Measurements from ENCODE around the gene NOS1AP.
A peak's percentile ranks its signal among the peaks of the same experiment; 100 is the strongest.

The NOS1AP gene

DNA sequence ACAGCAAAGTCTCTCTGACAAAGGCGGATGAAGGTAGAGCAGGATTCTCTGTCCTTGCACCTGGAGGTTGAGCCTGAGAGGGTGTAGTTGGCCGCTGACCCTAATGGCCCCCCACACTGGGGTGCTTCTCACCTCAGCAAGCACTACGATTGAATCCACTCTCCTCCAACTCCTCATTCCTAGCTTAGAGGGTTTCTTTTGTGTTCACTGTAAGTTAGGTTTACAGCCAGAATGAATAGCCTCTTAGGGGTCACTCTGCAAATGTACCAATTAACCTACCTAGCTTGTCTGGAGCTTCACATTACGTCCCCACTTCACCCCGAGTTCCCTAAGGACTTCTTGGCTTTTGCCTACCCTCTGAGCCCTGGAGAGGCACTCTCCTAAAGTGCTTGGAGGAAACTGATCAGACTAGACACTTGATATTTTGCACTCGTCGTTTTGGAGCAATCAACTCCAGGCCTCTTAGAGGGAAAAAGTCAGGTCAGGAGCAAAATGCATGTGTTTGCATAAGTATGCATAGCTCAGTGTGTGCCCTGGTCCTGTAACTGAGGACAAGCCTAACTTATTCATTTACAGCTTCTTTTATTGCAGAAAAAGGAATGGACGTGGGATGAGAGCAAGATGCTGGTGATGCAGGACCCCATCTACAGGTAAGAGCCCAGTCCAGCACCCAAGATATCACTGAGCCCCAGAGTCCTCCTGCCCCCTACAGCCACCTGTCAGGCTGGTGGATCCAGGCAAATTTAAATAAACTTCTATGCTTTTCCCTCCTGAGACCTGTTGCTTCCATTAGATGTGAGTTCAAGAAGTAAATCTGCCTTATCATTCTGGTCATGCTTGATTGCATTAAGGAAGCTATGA, 230.8 kb downstream of the NOS1AP start:
- DNase-seq (ENCODE audit: low spot score), result no peak

DNA sequence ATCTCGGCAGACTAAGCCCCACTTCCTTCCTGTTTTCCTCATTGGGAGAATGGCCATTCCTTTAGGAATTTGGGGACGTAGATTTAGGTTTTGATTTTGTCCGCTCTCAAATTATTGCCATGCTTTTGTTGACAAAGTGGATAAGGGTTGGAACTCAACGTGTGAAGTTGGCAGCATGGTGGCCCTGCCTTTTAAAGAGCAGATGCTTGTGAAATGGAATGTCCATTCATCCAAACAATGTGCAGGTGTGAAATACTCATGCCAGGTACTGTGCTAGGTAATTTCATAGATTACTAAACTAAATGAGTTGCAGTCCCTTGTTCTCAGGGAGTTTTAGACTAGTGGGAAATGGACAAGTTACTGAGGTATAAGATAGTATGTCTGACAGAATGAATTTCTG, 232.2 kb downstream of the NOS1AP start:
- DNase-seq (ENCODE audit: low spot score), result no peak

DNA sequence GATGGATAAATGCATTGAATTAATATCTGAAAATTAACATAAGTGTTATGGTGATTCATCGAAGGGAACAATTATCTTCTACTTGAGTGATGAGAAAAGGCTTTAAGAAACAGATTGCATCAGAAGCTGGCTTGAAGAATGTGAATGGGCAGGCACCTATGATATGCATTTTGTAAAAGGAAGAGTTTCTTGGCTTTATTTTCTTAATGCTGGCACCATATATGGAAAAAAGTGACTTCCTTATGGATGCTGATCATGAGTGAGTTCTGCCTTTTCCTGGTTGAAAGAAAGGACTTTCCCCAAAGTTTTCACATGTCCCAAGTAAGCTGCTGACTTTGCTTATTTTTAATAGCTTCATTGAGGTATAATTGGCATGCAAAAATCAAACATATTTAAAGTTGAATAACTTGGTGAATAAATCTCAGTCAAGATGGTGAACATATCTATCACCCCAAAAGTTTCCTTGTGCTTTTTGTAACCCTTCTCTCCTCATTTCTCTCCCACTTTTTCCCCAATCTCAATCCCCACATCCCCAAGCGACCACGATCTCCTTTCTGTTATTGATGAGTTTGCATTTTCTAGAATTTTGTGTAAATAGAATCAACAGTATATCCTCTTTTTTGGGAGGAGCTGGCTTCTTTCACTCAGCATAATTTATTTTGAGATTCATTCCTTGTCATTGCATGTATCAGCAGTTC, 233.0 kb downstream of the NOS1AP start:
- DNase-seq (ENCODE audit: low spot score), result no peak

DNA sequence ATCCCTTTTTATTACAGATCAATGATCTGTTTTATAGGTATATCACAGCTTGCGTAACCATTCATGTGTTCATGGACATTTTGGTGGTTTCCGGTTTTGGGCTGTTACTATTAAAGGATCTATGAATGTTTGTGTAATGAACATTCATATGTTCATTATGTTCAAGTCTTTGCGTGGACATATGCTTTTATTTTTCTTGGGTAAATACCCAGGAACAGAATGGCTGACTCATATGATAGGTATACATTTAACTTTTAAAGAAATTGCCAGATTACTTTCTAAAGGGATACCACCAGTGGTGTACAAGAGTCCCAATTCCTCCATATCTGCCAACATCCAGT, 233.5 kb downstream of the NOS1AP start:
- no peak for DNase-seq (ENCODE audit: low spot score)

DNA sequence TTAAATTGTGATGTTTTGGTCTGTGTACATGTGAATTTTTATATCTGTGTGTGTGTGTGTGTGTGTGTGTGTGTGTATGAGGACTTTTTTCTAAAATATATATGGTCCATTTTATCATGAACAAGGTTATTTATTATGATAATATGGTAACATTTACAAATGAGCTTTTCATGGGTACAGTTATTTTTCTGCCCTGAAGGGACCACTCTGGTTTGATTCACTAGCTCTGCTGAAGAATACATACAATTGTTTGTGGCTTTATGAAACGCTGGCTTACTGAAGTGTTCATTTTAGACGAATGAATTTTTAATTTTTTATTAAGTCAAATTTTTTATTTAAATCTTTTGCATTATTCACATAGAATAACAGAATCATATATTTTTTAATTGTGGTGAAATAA, 235.2 kb downstream of the NOS1AP start:
- DNase-seq (ENCODE audit: low spot score), result no peak

DNA sequence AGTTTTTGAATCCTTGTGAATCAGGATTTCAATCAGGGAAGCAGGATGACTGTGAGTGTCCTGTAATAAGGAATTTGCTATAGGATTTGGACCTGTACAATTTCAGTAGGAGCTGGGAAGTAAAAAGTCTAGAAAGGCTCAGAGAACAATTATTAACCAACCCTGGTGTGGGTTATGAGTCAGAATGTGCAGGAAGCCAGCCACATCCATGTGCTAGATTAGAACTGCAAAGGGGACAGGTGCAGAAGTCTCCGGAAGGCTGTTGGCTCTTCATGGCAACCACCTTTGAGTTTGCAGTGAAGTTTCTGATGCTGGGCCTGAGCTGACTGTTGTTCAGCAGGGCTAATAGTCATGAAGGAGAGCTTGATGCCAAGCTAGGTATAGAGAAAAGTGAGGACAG, 236.5 kb downstream of the NOS1AP start:
- peak; percentile 31 for DNase-seq (ENCODE audit: low spot score)

DNA sequence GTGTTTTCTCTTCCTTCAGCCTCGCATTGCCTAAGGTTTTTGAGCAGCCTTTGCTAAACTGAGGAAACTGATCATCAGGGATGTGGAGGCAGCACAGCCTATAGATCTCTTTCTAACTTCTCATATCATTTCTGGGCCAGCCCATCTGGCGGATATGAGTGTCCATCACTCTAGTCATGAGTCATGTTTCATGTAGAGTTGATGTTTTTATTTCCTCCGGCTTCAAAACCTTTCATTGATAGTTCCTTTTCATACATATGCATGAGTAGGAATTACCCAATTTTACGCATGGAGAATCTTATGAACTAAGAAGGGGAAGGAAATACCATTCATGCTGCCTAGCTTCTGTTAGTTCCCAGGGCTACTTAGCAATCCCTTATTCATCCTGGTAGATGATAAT, 240.8 kb downstream of the NOS1AP start:
- DNase-seq (ENCODE audit: low spot score), result no peak

DNA sequence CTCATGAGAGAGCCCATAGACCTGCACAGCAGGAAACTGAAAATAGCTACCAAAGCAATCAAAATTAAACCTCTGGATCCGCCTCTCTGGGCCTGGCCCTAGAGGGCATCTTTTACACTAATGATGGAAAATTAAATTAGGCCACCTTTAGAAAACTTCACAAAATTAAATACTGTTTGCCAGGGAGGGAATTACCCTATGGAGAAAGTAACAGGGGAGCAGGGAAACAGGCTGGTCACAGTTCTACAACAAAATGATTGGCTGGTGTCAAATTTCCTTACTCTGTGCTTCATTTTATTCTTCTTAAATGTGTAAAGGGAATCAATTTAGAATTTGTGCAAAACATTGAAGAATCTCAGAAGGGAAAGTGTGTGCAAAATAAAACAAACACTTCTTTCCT, 244.7 kb downstream of the NOS1AP start:
- DNase-seq (ENCODE audit: low spot score), result no peak

DNA sequence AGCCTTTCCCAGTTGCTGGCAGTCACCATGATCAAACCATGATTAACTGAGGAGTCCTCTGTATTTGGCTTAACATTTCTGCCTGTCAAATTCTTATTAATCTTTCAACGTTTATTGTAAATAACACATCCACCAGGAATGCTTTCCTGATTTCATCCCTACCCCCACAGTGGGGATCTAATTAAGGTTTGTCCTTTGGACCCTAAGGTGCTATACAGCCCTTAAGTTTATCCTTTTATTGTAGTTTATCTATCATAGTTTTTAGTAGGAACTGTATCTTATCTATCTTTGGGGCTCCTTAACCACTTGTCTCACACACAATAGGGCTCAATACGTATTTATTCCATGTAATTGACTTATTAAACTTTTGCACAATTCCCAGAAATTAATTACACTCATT, 246.2 kb downstream of the NOS1AP start:
- DNase-seq (ENCODE audit: low spot score), result no peak

DNA sequence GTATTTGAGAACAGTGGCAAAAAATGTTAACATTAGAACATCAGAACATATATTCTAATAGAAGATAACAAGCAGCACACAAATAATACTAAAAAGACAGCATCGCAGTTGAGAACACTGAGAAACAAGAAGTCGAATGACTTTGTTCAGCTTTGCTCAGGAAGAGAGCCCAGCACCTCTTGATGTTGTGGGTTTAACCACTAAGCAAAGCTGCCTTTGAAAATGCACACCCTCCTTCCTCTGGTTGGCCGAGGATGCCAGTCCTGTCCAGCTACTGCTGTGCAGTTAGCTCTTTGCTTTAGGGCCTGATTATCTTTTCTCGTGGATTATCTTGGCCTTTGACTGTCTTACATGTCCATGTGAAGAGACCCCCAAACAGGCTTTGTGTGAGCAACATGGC, 246.7 kb downstream of the NOS1AP start:
- no peak for DNase-seq (ENCODE audit: low spot score)

DNA sequence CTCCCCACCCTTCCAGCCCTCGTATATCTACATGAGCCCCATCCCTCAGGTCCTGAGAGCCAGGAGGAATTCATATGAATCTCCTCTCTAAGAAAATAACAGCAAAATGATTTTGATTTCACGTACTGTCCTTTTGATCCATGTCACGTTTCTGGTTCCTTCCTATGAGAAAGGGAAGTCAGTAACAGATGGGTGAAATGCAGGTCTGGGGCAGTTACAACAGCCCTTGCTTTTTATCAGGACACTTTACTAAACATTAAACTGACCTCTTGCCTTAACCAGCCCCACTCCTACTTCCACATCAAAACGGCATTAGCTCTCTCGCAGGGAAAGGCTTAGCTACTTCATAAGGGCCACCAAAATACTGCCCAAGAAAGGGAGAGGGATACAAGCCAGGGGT, 248.1 kb downstream of the NOS1AP start:
- DNase-seq (ENCODE audit: low spot score), result no peak

DNA sequence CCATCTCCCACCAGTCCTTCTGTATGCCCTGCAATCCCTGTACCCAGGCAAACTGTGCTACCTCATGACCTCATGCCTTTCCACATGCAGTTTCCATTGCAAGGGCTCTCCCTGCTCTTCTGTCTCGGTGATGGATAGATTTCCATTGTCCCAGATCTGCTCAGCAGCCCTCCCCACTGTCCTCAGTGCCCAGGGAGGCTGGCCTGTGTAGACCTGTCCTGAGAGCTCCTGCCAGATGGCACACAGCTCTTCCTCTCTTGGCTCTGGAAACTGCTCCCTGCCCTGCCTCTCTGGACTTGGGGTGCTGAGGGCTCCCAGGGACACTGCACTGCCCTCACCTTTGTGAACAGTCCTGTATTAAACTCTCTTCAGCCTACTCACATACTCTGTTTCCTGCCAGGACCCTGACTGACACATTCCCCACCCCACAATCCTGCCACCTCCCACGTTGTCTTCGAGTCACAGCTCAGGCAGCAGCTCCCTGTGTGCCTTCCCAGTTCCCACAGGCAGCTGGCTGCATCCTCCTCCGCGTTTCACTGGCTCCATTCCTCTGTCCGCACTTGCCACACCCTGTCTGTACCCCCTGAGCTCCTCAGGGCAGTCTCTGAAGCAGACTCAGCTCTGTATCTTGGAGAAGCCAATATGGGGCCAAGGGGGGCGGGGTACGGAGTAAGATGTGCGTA, 250.1 kb downstream of the NOS1AP start:
- no peak for DNase-seq (ENCODE audit: low spot score)

DNA sequence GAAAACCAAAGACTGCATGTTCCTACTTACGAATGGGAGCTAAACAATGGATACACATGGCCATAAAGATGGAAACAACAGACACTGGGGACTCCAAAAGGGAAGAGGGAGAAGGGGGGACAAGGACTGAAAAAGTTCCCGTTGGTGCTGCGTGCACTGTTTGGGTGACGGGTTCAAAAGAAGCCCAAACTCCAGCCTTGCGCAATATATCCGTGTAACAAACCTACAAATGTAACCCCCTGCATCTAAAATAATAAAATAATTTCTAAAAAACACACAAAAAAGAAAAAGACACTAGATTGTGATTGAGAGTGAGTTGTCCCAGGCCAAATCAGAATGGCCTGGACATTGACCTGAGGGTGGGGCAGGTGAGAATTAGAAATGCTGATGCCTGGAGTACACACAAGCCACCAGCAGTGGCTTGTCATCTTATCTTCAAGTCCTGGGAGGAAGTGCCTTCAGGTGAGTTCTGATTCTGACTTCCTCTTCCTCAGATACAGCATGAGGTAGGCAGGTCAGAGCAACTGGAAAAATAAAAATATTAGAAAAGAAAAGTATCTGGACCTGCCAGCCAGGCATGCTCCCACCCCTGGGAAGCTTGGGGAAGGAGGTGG, 252.4 kb downstream of the NOS1AP start:
- no peak for DNase-seq (ENCODE audit: low spot score)

DNA sequence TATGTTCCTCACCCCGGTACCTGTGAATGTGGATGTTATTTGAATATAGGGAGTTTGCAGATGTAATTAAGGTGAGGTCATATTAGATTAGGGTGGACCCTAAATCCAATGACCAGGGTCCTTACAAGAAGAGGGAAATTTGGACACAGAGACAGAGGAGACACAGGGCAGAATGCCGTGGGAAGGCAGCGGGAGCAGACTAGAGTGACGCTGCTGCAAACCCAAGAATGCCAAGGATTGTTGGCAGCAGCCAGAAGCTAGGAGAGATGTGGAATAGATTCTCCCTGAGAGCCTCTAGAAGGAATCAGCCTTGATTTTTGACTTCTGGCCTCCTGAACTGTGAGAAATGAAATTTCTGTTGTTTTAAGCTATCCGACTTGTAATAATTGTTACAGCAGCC, 253.5 kb downstream of the NOS1AP start:
- DNase-seq (ENCODE audit: low spot score), result no peak

DNA sequence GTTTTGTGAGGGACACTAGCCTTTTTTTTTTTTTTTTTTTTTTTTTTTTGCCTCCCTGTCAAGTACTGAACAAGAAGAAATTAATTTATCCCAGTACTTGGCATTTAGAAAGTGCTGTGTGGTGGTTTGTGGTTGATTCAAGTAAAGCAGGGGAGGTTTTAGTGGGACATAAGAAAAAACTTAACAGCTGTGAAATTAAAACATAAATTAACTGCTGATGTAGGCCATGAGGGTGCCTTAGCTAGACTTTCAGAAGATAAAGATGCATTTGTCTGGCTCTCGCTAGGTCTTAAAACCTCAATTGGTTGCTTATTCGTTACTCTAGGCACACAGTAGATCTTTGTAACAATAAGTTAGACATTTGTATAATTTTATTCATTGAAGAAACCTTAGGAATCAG, 254.9 kb downstream of the NOS1AP start:
- DNase-seq (ENCODE audit: low spot score), result no peak

DNA sequence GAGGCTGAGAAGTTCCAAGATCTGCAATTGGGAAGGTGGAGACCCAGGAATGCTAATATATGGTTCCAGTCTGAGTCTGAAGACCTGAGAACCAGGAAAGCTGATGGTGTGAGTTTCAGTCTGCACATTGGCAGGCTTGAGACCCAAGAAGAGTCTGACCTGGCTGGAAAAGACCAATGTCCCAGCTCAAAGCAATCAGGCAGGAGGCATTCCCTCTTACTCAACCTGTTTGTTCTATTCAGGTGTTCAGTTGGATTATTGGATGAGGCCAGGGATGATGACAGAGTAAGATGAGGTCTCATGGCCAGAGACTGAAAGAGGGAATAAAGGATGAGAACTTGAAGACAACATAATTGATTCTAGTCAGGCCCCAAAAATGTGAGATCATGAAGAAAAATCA, 257.1 kb downstream of the NOS1AP start:
- DNase-seq (ENCODE audit: low spot score), result no peak

DNA sequence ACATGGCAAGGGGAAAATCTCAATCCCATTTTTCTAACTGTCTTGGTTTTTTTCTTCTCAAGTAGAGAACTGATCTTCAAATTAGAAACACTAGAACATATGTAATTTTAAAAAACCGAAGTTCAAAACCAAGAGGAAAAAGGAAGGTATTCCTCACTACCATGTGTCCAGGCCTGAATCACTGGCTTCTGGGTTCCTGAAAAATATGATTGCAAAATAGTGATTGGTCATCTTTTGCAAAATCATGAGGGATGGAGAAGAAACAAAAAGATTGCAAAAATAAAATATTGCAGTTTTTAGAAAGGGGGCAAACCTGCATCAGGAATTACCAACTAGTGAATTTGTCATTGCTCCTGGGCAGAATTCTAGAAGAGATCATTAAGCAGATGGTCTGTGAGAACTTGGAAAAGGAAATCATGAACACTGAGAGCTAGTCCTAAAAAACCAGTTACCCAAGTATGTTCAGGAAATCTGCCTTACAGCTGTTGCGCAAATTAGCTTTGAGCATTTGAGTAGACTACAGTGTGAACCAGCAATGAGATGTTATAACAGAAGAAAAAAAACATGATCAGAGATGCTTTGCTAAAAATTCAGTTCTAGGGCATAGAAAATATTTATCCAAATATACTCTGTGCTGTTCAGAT, 257.8 kb downstream of the NOS1AP start:
- DNase-seq (ENCODE audit: low spot score), result no peak

DNA sequence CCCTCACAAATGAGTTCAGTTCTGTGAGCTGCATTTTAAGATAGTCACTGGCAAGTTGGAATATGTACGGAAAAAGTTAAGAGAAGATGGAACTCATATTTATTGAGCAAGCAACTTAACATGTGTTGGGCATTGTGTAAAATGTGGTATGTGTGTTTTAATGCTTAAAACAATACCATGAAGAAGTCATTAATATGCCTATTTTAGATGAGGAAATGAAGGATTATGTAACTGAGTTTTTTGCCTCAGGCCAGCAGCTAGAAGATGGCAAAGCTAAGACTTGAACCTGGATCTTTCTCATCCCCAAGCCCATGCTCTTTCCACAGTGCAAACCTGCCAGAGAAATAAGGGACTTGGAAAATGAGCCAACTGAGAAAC, 258.3 kb downstream of the NOS1AP start:
- no peak for DNase-seq (ENCODE audit: low spot score)

DNA sequence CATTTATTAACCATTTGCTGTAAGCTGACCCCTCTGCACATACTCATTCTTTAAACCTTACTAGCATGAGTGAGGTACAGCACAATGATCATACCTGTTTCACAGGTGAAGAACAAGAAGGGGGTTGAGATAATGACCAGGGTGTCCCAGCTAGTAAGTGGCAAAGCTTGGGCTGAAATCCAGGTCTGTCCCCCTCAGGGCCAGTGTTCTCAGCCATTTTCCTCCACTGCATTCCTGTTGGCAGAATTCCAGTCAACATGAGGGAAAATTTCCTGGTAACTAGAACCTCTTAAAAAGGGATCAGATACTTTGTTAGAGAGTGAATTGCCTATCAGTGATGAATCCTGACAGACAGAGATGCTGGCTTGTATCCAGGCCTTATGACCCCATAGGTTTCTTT, 259.0 kb downstream of the NOS1AP start:
- no peak for DNase-seq (ENCODE audit: low spot score)

DNA sequence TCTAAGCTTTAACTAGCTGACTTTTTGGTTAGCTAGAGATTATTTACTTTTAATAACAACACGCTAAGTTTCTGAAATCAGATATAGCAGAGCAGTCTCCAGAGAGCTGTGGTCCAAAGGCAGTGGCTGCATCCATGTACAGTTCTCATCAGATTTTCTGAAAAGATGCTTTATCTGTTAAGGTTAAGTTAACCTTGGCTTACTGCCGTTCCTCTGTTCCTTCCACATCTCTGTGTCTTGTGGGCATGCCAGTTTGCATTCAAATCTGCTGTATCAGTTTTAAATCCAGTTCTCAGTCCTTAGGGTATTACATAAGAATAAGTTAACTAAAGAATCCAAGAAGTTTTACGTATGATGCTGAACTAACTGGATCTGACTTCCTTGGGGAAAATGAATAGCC, 260.3 kb downstream of the NOS1AP start:
- no peak for DNase-seq (ENCODE audit: low spot score)

DNA sequence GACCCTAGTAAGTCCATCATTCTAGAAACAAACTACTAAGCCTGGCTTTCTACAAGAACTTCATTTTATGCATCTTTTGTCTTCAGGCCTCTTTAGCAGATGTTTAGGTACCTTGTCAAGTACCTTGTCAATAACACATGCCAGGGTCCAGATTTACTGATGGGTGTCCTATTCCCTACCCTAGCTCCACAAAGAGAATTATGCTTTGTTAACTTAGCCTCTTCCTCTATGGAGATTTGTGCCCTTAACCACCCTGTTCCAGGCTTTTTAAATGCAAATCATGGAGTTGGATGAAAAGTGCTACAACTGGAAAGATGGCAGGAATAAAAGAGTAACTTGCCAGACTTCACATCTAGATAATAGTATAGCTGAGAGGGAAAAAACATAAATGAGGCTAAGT, 264.5 kb downstream of the NOS1AP start:
- DNase-seq (ENCODE audit: low spot score), result no peak

DNA sequence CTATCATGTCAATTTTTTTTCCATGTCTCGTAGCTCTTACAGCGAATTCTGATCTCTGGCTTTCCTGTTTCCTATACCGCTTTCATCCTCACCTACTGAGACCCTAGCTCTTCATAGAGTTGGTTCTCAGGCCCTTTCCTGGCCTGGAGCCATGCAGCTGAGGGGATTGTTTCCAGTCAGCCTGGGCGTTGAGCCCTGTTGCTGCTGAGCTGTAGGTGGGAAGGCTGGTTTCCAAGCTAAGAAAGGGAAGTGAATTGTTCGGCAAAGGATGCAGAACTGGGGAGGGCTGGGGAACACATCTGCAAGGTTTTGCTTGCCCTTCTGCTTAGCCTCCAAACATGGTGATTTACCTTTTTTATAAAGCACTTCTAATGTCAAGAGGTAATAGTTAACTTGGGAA, 265.6 kb downstream of the NOS1AP start:
- DNase-seq (ENCODE audit: low spot score), result no peak

Measured in LoVo (cell line).